ENCODE data around the gene ADAMTS4.

GRCh38 chr1:161145832-161146231 is 53.0 kb downstream of the ADAMTS4 start:
- no peak for TF ChIP-seq POLR2A (IDR thresholded peaks at IDR 0.05)
- no peak for TF ChIP-seq CTCF (IDR thresholded peaks at IDR 0.05)
- TF ChIP-seq POLR2AphosphoS5 (IDR thresholded peaks at IDR 0.05): no peak
